GM19043 (cell line): ENCODE measurements around the gene CNTN4.
"Not testable (repeated sequence)": the region's sequence is repeated elsewhere in the genome, so short reads cannot be mapped to it uniquely, and the experiment has no call there.

ENCODE experiments used
- ATAC-seq: cut with Tn5 transposase; IDR thresholded peaks from one replicate; pipeline ENCODE4 v1.9.1; 2021; ENCODE audit warnings: low read depth; ENCODE audit not compliant: unreplicated experiment

The CNTN4 gene

GRCh38 chr3:2510591-2511145, 412.0 kb downstream of the CNTN4 start:
- ATAC-seq: no peak

- ATAC-seq: no peak
Observed at GRCh38 chr3:2511356-2511755, 412.7 kb downstream of the CNTN4 start.

GRCh38 chr3:2512881-2513280, 414.2 kb downstream of the CNTN4 start:
- no peak for ATAC-seq

GRCh38 chr3:2513986-2514385, 415.3 kb downstream of the CNTN4 start:
- ATAC-seq: no peak

DNA sequence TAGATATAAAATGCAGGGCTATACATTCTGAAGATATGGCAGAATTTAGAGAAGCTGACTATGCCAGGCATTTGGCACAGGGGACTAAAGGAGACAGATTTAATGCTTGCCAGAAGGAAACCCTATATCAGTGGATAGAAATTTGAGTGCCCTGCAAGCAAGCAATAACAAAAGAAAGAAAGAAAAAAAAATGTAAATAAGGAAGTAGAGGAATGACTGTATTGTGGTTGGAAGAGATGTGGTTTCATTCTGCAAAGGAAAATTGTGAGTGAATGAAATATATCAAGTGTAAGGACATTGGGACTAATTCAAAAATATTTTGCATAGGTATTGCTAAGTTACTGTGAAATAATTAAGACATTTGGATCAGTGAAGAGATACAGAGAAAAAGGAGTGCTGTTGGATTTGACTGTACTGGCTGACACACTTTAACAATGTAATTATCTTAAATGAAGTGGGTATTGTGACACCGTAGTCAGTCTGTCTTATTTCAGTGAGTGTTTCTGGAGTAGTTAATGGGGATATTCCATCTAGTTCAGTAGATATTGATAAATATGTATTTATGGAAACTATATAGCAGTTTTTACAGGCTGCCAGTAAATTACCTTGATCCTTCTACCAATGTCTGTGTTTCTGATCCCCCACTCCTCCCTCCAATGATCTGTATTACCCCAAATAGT, 418.2 kb downstream of the CNTN4 start:
- ATAC-seq: no peak

GRCh38 chr3:2517500-2518172, 419.0 kb downstream of the CNTN4 start:
- ATAC-seq: no peak

GRCh38 chr3:2523281-2523836, 424.7 kb downstream of the CNTN4 start:
- no peak for ATAC-seq

DNA sequence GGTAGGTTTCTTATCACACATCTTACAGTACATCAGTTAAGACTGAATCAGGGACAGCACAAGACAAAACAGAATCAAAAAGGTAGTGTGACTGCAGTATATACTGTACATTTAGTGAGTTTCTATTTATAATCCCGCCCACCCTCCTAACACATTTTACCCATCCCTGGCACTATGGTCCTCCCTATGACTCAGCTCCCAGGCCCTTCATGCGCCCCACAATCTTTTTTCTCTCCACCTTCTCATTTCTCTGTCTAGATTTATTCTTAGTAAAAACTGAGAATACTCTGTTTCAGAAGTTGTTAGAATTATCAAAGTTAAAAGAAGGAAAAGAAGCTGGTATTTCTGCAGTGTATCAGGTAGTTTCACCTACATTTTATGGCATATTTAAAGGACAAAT, 427.3 kb downstream of the CNTN4 start:
- ATAC-seq: no peak

GRCh38 chr3:2526926-2527325, 428.3 kb downstream of the CNTN4 start:
- ATAC-seq: no peak

DNA sequence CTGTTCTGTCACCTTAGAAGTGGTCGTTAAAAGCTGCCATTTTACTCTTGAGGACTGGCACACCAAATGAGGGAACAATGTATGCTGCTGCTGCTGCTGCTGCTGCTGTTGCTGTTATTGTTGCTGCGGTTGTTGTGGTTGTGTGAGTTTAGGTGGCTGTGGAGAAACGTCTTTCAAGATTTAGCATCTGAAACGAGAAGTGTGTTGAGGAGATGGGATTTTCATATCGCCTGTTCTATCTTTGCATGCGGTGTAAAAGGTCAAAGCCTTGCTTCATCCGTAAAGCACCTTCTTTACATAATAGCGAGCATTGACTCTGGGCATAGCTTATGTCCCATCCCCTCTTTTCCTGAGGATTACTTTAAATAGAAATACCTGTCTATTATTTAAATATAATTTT, 428.7 kb downstream of the CNTN4 start:
- not testable (repeated sequence) for ATAC-seq

GRCh38 chr3:2534767-2535166, 436.1 kb downstream of the CNTN4 start:
- ATAC-seq: not testable (repeated sequence)

DNA sequence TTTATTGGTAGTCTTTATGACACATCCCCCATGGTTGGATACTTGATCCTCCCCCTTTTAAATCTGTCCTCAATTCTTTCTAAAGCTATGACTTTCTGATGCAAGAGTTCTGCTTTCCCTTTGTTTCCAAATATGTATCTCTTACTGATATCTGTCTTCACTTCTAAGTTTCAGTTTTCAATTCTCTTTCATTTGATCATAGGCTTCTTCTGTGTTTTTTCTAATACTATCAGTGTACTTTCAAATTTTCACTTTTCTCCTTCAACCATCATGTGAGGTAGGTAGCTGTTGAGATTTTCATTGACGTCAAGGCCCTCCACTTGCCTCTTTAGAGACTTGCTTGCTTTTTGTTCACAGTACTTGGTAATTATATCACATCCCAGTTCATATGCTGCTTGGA, 436.5 kb downstream of the CNTN4 start:
- no peak for ATAC-seq

- no peak for ATAC-seq
Observed at GRCh38 chr3:2536575-2536974, 437.9 kb downstream of the CNTN4 start.

DNA sequence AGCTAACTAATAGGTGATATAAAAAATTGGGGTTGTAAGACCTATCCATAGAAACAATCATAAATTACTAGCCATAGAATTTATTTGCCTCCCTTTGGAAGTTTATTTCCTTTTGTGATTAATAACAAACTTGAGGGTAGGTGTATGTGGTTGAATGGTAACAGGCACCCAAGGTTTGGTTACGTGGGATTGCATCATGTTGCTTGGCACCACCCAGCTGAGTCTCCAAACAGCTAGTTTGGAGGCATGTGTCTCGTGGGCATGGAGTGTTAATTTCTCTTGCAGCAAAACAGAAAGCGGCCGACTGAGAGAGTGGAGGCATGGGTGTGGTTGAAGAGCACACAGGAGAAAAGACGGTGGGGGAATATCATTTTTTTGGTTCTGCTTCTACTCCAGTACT, 441.4 kb downstream of the CNTN4 start:
- no peak for ATAC-seq

DNA sequence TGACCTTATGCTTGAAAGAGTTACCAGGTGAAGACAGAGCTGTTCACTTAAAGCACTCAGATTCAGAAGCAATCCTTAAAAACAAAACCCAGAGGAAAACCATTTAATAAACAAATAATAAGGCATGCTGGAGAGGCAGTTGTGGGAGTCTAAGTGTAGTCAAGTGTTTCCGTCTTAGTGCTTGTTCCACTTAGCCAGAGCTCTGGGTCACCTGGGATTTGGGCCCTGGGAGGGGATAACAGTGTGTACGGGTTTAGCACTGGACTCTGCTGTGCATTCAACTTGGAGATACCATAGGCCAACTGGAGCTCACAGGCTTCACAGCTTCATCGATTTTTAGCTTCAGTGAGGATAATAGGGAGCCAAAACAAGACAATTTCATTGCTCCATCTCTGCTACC, 444.6 kb downstream of the CNTN4 start:
- no peak for ATAC-seq

DNA sequence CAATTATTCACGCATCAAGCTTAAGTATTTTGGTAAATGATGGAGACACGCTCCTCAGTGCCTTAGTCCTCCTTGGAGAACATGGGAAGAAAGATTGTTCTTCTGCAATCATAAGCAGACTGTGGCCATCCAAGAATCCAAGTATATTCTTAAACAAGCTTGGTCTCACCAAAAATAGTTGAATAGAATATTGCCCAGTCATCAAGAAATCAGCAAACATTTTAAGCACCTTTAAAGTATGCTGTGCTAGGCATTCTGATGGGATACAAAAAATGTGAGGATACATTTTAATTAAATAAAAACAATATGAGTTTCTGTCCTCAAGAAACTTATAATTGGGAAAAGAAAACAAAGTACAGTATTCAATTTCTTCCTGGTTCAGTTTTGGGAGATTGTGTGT, 445.5 kb downstream of the CNTN4 start:
- ATAC-seq: no peak

- no peak for ATAC-seq
Observed at GRCh38 chr3:2544718-2545117, 446.1 kb downstream of the CNTN4 start.

- no peak for ATAC-seq
Observed at GRCh38 chr3:2547049-2547448, 448.4 kb downstream of the CNTN4 start.

DNA sequence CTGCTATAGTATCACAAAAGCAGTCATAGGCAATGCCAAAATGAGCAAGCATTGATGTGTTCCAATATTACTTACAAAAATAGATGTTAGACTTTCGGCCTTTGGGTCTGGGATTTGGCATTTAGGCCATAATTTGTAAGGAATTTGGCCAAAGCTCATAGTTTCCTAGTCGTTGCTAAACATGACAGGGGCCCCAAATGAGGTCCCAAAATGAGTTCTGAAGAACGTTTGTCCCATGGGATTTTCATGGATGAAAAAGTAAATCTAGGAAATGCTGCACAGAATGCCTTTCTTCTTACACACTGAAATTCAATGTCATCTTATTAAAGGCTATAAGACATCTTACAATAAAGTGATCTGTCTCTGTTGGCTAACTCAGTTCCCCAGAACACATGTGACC, 456.0 kb downstream of the CNTN4 start:
- ATAC-seq: no peak

GRCh38 chr3:2558796-2559195, 460.1 kb downstream of the CNTN4 start:
- ATAC-seq: no peak

DNA sequence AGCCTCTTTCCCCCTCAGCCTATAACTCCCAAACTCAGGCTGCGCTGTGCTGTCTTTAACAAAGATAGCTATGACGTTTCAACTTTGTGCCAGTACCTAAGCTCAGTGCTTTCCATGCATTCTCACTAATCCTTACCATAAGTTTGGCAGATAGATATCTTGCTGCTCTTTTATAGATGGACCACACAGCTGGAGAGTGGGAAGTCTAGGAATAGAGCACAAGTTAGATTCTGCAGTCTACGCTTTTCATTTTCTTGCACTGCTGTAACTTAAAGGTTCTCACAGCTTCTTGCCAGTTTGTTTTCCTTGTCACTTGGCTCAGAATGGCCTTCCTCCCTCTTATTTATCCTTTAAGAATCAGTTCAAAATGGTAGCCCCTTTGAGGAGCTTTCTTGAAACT, 468.8 kb downstream of the CNTN4 start:
- ATAC-seq: no peak

DNA sequence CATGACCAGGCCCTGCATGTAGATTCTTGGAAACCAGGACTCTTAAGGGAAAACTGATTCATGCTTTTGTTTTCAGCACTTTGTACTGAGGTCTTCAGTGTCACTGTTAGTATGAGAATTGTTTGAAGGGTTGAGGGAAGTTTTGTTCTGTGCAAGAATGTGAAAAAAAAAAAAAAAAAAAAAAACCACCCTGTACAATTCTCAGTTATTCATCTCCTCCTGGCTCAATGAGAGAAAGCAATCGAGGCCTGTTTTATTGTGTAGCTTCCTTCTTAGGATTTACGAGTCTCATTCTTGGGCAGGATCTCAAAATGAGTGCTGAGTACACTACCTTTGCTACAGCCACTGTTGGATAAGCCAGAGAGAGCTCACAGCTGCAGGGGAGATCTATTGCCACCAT, 469.5 kb downstream of the CNTN4 start:
- no peak for ATAC-seq
